Ascending aorta (tissue), 2 donors: Measurements from ENCODE around the gene CDR2L. TPM values are rescaled to one million over a fixed set of nuclear protein-coding genes. Genes with fewer than 3 reads are reported as not detected.

Experiments
- DNase-seq, 2 donors: peaks; one replicate each; pipeline ENCODE4 v3.0.0-alpha.2; 2019; ENCODE audit warnings: low spot score in 2 of 2
- H3K27ac ChIP-seq, 2 donors: fragments of 200-600 bp; sonication (generic); one replicate each; pipeline ENCODE4 v1.5.1; 2016 to 2017; ENCODE audit warnings: mild to moderate bottlenecking in 1 of 2
- H3K27me3 ChIP-seq: fragments of 200-600 bp; sonication (generic); one replicate; pipeline ENCODE4 v1.5.1; 2017
- H3K36me3 ChIP-seq, 2 donors: fragments of 200-600 bp; sonication (generic); one replicate each; pipeline ENCODE4 v1.5.1; 2016
- H3K4me1 ChIP-seq, 2 donors: fragments of 200-600 bp; sonication (generic); one replicate each; pipeline ENCODE4 v1.5.1; 2016 to 2017; ENCODE audit warnings: mild to moderate bottlenecking in 1 of 2
- H3K4me3 ChIP-seq, 2 donors: fragments of 200-600 bp; sonication (generic); one replicate each; pipeline ENCODE4 v1.5.1; 2016 to 2017; ENCODE audit warnings: mild to moderate bottlenecking in 1 of 2
- H3K9me3 ChIP-seq, 2 donors: fragments of 200-600 bp; sonication (generic); one replicate each; pipeline ENCODE4 v1.5.1; 2016
- CTCF ChIP-seq, 3 experiments: fragments of 200-600 bp in 2 of 3; fragments of 450-650 bp in 1 of 3; sonication (generic) in 2 of 3; IDR thresholded peaks; one replicate each; pipeline ENCODE4 v1.5.1; 2016 to 2019; ENCODE audit warnings: antibody characterized with exemption in 3 of 3, mild to moderate bottlenecking in 1 of 3, moderate library complexity in 1 of 3
- intact Hi-C: fragments of 100-400 bp; cut with DNase I; formaldehyde crosslinking; loops from one replicate; pipeline ENCODE4 v1.15.1; 2023
- total RNA-seq: library from RNA; depleted of rRNA; stranded (reverse); fragments of >200 nt; gene quantifications from one replicate; pipeline ENCODE4 v1.1.0, GENCODE V29; 2016

The CDR2L gene
- total RNA-seq, 1 donor from 2014 or later = 54.7 TPM

- DNase-seq = no peak
- intact Hi-C loops = no loop called here
- Histone ChIP-seq H3K9me3 (no peaks in the 10 kb centered on the region), H3K4me1 (no peaks in the 10 kb centered on the region), H3K27me3 (no peaks in the 10 kb centered on the region), H3K4me3 (no peak overlapping the region), H3K27ac (no peak overlapping the region), H3K36me3 (no peaks in the 10 kb centered on the region)
- TF ChIP-seq CTCF (IDR thresholded peaks at IDR 0.05) = no peak
These were observed 36.4 kb upstream of the CDR2L start for GRCh38 chr17:74951065-74951464.

- no peak overlapping the region for H3K27ac ChIP-seq
- intact Hi-C loops = no loop called here
- no peaks in the 10 kb centered on the region for H3K36me3 ChIP-seq
- no peaks in the 10 kb centered on the region for H3K4me1 ChIP-seq
- H3K27me3 ChIP-seq = no peaks in the 10 kb centered on the region
- DNase-seq = no peak
- H3K4me3 ChIP-seq = no peak overlapping the region
- TF ChIP-seq CTCF (IDR thresholded peaks at IDR 0.05) = no peak
- no peaks in the 10 kb centered on the region for H3K9me3 ChIP-seq
These were observed 35.6 kb upstream of the CDR2L start for GRCh38 chr17:74951680-74952421.

GRCh38 chr17:74952431-74953133, 34.9 kb upstream of the CDR2L start:
- H3K27ac ChIP-seq = no peak overlapping the region
- no peak for TF ChIP-seq CTCF (IDR thresholded peaks at IDR 0.05)
- no peak for DNase-seq
- intact Hi-C loops = no loop called here
- no peak overlapping the region for H3K4me3 ChIP-seq
- H3K4me1 ChIP-seq = no peaks in the 10 kb centered on the region
- H3K9me3 ChIP-seq = no peaks in the 10 kb centered on the region
- no peaks in the 10 kb centered on the region for H3K27me3 ChIP-seq
- H3K36me3 ChIP-seq = no peaks in the 10 kb centered on the region

- H3K4me3 ChIP-seq = no peak overlapping the region
- intact Hi-C loops = no loop called here
- no peaks in the 10 kb centered on the region for H3K9me3 ChIP-seq
- no peak for TF ChIP-seq CTCF (IDR thresholded peaks at IDR 0.05)
- no peak for DNase-seq
- H3K4me1 ChIP-seq = no peaks in the 10 kb centered on the region
- no peaks in the 10 kb centered on the region for H3K36me3 ChIP-seq
- H3K27ac ChIP-seq = no peak overlapping the region
- no peaks in the 10 kb centered on the region for H3K27me3 ChIP-seq
These were observed 34.2 kb upstream of the CDR2L start for GRCh38 chr17:74953134-74953687.

- Histone ChIP-seq H3K27ac (no peak overlapping the region), H3K4me3 (no peak overlapping the region), H3K4me1 (no peaks in the 10 kb centered on the region), H3K9me3 (no peaks in the 10 kb centered on the region), H3K36me3 (no peaks in the 10 kb centered on the region), H3K27me3 (no peaks in the 10 kb centered on the region)
- TF ChIP-seq CTCF (IDR thresholded peaks at IDR 0.05) = no peak
- DNase-seq = no peak
- intact Hi-C loops = no loop called here
These were observed 33.3 kb upstream of the CDR2L start for GRCh38 chr17:74954115-74954514.
